HG02973 (cell line): ENCODE data around the gene DOCK10.

Source experiments
- ATAC-seq: cut with Tn5 transposase; IDR thresholded peaks from one replicate; pipeline ENCODE4 v1.9.1; 2021; ENCODE audit warnings: moderate library complexity; ENCODE audit not compliant: unreplicated experiment

The DOCK10 gene

DNA sequence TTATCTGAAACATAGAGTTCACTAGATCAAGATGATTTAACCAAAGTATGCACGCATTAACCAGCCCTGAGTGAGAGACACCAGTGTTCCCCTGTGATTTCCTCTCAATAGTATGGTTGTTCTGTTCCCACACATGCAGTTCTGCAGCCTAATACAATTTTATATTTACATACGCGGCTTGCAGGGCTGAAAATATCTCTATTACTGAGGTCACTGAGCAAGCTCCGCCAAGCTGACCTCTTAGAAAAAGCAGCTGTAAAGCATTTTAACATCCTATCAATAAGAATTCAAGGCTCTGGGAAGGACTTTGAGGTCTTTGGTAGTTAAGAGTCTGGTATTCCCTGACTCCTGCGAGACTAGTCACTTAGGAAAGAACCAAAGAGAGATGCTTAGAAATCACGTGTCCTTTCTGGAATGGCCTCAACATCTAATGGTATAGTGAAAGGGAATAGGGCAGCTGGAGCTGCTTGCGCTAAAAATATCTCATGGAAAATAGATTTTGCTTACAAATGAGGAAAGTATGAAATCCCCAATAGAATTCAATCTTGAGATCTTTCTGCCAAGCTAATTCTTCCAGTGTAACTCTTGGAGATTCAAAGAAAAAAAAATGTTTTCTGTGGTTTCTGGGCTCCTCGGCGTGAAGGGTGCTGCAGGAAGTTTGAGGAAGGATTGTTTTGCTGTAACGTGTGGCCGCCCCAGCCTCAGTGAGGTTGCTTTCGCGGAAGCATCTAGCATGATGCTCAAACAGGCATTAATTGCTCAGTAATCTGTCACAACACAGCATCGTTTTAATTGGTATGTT lies 59.2 kb downstream of the DOCK10 start:
- ATAC-seq, result peak; percentile 51

DNA sequence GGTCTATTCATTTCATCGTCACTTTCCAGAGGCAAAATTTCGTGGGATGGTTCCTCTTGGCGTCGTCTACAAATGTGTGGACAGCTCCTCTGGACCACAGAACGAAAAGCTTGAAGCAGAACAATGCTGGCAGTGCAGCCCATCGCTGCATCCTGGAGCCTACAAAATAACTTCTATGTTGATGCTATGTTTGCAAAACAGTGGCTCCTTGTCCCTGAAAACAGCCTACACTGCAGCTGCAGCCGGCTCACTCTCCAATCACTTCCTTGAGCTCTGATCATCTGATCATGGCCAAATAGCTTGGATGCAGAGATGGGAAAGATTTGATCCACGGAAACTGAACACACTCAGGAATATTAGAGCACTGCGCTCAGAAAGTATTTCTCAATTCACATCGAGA lies 60.0 kb downstream of the DOCK10 start:
- no peak for ATAC-seq

DNA sequence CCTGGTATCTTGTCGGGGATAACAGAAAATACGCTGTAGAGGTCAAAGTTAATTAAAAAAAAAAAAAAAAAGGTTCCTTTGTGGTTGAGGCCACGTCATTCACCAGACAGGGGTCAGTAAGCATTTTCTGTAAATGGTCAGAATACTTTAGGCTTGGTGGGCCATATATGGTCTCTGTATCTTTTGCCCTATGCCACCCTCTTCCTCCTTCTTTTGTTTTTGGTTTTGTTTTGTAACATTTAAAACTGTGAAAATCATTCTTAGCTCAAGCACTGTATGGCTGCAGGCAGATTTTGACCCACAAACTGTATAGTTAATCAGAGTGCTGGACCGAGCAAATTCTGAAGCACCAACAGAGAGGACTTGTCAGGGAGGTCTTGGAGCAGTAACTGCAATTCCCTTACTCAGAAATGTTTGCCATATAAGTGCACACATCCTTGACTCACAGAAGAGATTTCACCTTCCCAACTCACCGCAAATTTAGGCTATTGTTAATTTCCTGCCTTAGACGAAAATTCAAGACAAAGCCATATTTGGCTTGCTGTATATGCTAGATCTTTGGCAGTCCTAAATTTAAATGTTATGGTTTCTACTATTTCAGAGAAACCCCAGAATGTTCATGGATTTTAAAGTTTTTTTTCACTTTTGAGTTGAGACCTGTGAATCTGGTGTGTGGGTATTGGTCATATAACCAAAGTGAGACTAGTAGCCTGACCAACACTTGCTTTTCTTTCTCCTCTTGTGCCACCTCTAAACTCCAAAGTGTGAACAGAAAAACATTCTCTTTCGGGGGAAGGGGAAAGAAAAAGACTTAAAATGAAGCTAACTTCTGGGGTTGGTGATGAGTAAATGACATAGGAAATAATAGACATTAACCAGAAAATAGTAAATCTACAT lies 65.4 kb downstream of the DOCK10 start:
- ATAC-seq, result no peak

DNA sequence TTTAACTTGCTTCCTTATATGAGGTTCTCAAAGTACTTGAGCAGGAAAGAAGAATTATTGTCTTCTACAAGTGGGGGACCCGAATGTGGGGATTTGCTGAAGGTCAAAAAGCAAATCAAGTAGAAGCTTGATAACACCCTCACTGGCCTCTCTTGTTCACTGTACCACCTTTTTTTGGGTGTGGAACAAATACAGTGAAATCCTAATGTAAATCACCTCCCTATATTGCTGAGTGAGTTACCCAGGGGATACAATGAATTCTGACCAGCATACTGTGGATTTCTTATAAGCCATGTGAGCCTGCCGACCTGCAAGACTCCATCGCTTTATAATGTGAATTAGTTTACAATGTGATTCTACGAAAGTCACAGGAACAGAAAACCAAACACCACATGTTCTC lies 66.5 kb downstream of the DOCK10 start:
- no peak for ATAC-seq

DNA sequence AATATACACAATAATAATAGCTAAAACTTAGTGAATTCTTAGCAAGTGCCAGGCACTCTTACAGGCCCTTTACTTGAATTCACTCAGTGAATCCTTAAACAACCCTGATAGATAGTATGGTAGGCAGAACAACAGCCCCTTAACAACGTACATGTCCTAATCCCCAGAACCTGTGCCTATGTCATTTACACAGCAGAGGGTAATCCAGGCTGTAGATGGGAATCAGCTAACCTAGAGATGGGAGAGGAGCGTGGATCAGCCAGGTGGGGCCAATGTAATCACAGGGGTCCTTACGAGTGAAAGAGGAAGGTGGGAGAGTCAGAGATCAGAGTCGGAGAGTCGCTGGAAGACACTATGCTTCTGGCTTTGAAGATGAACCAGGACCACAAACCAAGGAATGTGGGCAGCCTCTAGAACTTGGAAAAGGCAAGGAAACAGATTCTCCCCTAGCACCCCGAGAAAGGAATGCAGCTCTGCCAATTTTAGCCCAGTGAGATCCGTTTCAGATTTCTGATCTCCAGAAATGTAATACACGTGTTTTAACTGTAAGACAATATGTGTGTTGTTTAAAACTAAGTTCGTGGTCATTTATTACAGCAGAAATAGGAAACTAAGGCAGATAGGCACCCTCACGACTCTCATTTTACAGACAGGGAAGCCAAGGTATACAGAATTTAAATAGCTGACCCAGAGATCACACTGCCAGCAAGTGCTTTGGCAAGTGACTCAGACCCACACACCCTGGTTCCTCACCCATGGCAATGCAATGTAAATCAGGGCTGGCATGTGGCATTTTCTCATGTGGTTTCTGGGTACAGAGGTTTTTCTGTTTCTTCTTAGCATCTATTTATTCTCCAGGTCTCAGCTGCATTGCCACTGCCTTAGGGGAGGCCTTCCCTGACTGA lies 68.9 kb downstream of the DOCK10 start:
- ATAC-seq, result no peak

DNA sequence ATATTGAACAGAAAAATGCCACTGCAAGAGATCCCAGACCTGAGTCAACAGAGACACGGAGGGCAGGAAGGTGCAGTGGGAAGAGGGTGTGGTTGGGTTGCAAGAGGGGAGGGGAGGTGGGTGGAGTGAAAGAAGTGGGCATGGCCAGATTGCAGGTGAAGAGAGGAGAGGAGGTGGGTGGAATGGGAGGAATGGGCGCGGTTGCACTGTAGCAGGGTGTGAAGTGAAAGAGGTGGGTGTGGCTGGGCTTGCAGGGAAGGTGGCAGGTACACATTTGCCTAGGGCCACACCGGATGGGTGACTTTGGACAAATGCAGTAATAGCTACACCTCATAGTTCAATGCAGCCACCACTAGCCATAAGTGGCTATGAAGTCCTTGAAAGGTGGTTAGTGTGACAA lies 71.1 kb downstream of the DOCK10 start:
- ATAC-seq, result peak; percentile 43

DNA sequence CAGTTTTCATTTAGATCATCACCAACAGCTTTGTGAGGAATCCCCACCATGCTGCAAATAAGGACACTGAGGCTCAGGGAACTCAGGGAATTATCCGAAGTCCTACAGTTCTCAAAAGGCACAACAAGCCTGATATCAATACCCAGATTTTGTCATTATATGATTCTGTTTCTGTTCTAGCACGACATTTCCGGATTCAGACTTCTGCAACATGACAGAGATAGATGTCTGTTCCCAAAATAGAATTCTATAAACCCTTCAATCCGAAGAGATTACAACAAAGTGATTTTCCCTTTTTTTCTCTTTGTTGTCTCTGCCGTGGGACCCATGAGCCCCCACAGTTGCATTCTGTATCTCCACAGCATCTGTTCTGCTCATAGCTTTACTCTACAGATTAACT lies 72.0 kb downstream of the DOCK10 start:
- ATAC-seq, result peak; percentile 39

DNA sequence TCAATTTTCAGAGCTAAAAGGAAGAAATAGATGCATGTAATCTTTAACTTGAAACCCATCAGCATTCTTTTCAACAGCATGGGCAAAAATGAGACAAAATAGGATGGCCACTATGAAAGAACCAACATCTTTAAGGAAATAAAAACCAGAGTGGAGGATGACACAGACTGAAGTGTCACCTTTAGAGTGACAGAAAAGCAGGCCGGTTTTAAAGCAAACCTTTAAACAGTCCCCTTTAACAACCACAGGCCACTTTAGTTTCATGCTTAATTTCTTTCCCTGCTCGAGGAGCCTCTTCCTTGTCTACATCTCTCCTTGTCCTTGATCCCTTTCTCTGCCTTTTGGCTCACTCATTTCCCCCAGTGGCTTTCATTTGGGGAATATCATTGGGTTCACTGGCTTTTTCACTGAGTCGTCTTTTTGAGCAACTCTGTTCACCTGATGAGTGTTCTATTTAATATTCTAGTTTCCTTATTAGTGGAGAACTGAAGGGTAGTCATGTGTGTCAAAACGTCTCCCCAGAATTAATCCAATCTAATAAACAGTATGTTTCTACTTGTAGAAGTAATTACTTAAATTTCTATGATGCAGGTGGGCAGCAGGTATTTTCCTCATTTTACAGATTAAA lies 72.5 kb downstream of the DOCK10 start:
- ATAC-seq, result peak; percentile 68

DNA sequence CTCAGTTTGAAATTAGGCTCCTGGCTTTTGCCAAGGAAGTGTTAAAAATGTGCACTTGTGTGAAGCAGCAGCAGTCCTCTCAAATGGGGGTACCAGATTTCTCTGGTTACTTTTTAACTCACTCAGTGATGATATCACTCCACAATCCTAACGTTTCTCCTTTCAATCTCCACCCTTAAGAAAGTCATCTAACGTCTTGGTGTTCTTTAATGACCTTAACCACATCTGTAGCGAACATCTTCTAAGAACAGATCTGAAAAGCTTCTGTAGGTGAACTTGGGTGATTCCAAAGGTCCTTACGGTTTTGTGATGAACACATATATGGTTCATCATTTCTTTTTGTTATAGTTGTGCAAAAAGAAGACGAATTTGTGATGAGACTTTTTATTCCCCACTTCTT lies 73.2 kb downstream of the DOCK10 start:
- ATAC-seq, result no peak

DNA sequence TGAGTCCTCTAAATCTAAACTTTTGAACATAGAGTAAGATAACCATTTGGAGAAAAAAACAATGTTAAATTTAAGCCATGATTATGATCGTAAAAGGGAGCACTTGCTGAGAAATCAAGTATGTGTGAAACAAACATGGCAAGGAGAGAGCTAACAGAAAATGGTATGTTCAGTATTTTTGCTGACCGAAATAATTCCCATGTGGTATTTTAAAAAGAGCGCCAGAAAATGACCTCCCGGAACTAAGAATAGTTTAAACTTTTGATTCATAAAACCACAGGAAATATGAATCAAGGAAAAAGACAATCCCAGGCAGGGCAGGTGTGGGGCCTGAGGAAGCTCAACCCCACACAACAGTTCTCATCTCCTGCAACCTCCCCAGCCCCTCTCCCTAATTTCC lies 74.2 kb downstream of the DOCK10 start:
- ATAC-seq, result no peak

DNA sequence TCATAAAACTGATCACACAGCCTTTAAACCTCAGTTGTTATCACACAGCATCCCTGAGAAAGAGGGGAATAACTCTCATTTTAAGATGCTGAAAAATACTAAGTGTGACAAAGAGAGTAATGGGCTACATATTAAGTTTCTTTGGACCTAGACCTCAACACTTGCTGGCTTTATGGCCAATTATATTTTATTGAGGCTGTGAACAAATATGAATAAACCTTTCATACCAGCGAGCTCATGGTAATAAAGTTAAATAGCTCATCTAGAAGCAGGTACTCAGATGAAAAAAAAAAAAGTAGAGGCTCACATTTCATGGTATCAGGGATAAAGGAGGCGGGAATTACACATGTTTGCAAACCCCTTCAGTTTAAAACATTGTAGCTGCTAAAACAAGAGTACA lies 75.7 kb downstream of the DOCK10 start:
- no peak for ATAC-seq

DNA sequence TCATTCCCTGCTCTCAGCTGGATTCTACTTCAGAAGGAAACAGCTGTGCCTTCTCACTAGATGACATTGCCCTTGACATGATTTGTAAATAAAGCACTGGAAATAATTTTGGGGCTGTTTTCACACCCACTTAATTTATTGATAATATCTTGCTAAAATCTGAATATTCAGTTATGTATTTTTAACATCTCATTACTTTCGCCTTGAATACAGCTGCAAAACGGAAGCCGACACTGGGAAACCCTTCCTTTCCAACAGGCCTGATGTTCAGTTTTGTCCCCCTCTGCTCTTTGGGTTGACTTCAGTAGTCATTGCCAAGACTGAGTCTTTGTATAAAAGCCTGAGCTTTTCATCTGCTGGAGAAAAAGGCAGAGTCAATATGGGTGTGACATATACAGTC lies 82.7 kb downstream of the DOCK10 start:
- ATAC-seq, result no peak

DNA sequence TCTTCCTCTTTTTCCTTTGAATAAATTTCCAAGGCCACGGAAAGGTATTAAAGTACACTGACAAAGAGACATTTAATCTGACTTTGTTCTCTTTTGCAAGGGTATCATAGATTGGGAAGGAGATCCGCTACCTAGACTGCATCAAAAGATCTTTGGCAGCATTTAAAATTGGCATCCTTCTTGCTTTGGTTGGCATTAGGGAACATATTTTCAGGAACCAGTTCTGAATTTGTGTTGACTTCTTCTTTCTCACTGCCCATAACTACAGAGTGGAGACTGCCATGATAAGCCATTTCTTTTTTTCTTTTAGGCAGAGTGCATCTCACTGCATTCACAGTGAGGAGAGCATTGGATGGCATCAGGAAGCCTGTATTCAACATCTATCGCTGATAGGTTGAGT lies 83.4 kb downstream of the DOCK10 start:
- ATAC-seq, result no peak

DNA sequence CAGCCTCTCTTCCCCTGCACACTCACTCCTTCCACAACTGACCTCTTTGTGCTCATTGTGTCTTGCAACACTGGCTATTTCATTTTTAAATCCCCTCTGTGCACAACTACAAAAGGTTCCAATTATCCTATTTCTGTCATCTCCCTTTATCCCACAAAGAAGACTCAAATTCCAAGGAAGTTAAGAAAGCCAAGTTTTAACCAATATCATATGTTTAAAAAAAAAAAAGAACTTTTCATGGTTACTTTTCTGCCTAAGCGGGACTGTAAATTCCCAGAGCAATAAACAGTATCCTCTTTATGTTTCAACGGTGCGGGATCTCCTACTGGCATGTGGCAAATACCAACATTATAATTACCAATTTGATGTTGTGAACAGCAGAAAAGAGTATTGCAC lies 83.8 kb downstream of the DOCK10 start:
- no peak for ATAC-seq

DNA sequence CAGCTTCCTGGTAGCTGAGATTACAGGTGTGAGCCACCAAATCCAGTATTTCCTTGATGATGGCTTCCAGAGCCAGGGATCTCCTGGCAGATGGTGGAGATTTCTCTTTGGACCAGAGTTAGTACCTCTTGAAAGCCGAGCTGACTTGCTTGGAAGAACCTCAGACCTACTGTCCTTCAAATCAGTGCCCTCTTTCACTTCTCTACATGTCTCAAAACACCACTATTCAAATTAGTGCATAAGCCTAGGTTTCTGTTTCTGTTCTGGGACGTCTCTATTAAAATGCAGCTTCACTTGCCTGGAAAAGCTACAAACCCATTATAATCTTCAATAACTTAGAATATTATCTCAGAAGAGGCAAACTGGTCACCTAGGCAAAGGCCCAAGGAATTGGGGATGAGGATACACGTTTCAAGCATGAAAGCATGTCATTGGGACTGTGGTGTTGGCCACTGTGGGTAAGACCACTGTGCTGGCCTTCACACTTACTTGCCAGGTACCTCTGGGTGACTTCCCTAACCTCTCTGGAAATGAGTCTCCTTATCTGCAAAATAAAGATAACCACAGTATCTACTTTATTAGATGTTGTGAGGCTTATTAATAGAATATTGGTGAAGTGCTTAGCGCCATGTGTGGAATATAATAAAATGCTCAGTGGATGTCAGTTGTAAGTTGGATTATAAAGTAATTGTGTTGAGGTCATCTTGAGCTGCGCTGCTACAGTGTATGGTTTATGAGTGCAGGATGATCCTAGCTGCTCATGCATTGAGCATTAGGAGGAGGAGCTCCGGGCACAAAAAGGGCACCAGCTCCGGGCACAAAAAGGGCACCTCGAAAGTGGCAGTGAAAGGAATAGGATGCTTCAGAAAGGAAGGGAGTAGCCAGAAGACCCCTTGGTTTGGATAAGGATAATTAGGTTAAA lies 84.5 kb downstream of the DOCK10 start:
- ATAC-seq, result peak; percentile 90

DNA sequence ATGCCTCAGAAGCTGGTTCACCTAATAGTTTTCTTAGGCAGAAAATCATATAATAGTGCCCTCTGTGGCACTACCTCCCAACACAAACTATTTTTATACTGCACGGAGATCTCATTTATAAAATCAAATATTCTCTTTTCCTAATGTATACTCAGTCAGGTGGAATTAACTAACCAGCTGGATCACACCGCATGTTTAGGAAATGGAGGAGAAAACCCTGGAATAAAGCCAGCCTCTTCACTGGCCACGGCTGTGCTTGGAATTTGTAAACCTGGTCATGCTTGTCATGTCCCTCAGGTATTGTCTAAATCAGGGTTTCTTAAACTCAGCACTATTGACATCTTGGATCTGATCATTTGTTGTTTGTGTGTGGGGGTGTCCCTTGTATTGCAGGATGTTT lies 85.6 kb downstream of the DOCK10 start:
- no peak for ATAC-seq

DNA sequence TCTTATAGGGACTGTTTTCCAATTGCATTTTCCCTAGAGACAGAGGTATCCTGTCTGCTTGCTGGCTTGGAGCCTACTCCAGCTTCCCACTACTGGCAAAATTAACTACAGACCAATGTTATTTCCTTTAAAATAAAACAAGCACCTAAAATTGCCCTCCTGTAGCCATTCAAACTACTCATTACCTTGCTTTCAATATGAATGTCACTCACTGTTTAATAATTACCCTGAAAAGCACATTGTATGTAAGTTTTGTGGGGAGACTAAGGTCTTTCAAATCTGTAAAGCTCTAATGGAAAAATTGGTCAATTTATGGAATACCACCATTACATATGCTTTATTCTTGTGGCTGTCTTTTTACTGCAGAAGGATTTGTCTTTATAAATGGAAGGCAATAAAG lies 87.3 kb downstream of the DOCK10 start:
- no peak for ATAC-seq

DNA sequence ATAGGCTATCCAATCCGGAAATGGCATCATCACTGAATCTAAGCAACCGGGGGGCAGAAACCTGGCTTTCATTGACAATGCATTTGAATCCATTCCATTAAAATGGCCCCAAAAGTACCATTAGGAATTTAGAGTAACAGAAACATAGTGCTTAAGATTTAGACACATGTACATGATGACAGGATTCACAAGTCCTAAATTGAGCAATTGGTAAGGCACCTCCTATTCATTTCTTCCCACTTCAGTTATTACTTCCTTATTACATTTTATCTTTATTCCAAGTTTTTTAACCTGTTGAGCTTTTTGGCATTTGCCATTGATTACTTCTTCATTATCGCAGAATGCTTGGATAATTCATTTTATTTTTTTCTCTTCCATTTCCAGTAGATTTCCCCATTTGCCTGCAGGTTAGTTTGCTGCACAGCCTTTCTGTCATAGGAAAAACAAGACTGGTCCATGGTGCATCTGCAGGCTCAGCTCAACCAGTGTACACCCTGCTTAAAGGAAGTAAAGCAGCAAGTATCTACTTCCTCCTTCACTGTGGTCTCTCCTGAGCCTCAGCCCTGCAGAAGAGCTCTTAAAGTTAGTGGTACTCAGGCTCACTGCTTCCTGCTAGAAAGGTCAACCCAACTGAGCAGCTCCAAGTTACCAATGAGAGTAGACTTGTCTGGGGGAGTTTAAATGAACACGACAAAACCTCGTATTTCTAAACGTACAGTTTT lies 89.2 kb downstream of the DOCK10 start:
- ATAC-seq, result peak; percentile 55
